GM04504 (cell line): ENCODE data around the gene U2SURP.
A peak's percentile ranks its signal among the peaks of the same experiment; 100 is the strongest.
"Not testable (repeated sequence)": the region's sequence is repeated elsewhere in the genome, so short reads cannot be mapped to it uniquely, and the experiment has no call there.

Source experiments
- DNase-seq: peaks from one replicate; pipeline ENCODE4 v3.0.0-alpha.2; 2012; ENCODE audit warnings: low read depth

U2SURP gene

DNA sequence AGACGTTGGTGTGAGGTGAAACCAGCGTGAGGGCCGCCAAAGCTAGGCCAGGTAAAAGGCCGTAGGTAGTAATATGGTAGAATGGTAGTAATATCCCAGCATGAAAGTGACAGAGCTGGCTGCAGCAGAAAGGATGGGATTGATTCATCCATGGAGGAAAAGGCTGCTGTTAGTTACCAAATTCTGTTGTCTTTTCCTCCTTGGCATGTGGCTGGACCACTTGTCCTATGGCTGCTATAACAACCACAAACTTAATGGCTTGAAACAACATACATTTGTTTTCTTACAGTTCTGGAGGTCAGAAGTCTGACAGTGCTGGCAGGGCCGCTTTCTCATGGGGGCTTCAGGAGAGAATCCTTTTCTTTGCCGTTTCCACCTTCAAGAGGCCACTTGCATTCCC, 70.4 kb downstream of the U2SURP start:
- no peak for DNase-seq

DNA sequence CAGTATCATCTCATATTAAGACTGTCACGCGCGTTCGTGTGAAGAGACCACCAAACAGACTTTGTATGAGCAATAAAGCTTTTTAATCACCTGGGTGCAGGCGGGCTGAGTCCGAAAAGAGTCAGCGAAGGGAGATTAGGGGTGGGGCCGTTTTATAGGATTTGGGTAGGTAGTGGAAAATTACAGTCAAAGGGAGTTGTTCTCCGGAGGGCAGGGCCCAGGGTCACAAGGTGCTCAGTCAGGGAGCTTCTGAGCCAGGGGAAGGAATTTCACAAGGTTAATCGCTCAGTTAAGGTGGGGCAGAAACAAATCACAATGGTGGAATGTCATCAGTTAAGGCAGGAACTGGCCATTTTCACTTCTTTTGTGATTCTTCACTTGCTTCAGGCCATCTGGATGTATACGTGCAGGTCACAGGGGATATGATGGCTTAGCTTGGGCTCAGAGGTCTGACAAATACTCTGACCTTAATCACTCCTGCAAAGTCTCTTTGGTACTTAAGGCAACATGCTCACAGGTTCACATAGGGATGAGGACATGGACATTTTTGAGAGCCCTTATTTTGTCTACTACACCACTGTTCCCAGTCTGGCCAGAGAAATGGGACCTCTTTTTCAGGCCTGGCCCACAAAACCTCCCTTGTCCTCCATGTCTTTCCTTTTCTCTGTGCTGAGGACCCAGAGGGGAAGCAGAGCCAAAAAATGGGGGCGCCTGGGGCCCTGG, 71.1 kb downstream of the U2SURP start:
- not testable (repeated sequence) for DNase-seq

DNA sequence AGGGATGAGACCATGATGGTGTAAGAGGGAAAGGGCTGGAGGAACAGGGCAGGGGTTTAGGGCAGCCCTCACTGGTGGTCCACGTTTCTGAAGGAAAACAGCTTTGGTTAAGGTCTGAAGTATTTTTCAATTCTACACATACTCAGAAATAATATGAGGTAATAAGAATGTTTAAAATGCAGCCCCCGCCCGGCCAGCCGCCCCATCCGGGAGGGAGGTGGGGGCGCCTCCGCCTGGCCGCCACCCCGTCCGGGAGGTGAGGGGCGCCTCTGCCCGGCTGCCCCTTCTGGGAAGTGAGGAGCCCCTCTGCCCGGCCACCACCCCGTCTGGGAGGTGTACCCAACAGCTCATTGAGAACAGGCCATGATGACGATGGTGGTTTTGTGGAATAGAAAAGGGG, 72.2 kb downstream of the U2SURP start:
- DNase-seq = not testable (repeated sequence)

DNA sequence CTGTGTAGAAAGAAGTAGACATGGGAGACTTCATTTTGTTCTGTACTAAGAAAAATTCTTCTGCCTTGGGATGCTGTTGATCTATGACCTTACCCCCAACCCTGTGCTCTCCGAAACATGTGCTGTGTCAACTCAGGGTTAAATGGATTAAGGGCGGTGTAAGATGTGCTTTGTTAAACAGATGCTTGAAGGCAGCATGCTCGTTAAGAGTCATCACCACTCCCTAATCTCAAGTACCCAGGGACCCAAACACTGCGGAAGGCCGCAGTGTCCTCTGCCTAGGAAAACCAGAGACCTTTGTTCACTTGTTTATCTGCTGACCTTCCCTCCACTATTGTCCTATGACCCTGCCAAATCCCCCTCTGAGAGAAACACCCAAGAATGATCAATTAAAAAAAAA, 72.6 kb downstream of the U2SURP start:
- not testable (repeated sequence) for DNase-seq

DNA sequence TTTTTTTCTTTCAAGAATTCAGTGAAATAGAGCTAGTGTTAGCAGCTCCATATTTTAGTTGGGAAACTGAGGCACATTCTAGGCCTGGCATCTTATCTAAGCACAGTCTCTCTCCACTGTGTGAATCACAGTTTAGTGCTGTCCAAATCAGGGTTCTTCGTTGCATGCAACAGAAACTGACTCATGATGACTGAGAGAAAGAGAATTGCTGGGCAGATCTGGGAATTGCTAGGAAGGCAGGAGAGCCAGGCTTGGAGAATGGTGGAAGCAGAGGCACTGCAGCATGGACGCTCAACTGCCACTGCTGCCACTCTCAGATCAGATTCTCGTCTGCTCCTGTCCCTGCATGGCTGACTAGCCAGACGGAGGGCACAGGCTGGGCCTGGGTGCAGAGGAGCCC, 77.5 kb downstream of the U2SURP start:
- peak; percentile 40 for DNase-seq

DNA sequence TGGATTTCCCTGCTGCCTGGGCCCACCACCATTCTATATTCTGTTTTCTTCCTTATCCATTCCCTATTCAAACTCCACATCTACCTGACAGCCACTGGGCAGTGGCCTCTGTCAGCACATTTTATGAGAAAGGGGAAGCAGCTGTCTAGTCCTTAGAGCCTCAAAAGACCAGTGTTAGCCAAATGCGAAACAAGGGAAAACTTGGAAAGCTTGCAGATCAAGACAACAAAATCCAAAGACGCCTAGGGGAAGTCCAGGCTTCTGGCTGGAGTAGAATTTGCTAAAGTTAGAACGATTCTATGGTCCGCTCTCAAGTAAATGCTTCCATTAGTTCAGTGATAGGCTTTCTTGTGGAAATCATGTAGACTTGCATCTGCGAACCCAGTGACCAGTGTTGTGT, 78.8 kb downstream of the U2SURP start:
- no peak for DNase-seq

DNA sequence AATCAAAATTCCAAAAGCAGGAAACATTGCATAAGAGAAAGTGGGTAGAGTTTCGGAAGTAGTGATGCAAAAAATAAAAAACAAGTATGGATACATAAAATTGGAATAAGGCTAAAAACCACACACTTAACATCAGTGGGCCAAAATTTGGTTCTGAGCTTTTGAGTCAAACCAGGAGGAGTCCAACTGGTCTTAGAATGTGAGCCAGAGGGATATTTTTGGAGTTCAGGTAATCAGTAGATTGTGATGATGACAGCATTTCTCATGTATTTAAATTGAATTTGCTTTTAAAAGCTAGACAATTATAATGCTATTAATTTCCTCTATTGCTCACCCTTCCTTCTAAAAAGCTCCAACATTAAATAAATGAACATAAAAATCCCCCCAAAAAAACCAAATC, 80.0 kb downstream of the U2SURP start:
- no peak for DNase-seq

DNA sequence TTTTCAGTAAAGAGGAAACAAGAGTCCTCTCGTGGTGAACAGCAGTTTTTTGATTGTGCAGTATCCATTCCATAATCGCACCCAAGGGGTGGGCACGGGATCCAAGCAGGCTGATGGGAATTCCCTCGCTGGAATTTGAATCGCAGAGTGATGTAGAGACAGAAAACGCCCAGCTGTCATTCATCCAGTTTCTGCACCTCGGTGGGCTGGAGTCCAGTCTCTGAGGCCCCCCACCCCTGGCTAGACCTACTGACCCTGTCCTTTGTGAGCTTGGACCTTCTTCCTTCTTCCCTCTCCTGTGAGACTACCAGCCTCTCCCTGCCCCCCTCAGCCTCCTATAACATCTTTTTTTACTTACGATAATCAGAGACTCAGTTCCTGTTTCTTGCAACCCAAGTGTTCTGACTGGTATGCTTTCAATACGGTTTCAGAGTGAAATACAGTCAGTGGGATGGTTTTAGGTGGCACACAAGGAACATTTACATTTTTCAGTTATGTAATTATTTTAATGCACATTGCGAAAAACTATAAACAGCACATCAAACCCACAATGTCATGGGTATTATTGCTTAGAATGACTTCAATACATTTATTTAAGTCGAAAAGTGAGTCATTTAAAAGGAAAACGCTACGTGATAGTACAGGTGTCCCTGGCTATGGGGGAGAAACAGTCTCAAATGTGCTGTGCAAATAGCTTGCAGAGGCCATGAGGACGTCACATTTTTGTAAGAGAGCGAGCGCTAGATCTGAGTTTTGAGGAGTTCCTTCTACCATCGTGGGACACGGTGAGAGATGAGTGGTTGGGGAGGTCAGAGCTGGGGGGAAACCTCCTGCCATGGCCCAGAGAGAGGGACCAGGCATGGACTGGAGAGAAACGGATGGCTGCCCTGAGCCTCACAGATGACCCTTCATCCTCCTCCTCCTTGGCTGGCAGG, 80.7 kb downstream of the U2SURP start:
- DNase-seq = no peak

DNA sequence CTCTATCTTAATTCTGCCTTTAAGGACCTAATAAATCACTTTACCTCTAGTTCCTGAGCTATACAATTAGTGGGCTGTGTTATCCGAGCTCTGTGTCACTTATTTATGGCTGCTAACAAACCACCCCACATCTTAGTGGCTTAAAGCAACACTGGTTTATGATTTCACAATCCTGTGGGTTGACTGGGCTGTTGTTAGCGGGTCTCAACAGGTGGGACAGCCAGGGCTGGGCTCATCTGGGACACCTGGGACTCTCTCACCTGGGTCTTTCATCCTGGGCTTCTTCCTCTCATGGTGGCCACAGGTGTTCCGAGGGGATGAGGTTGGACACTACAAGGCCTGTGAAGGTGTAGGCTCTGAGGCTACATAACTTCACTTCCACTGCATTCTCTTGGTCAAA, 82.4 kb downstream of the U2SURP start:
- no peak for DNase-seq

DNA sequence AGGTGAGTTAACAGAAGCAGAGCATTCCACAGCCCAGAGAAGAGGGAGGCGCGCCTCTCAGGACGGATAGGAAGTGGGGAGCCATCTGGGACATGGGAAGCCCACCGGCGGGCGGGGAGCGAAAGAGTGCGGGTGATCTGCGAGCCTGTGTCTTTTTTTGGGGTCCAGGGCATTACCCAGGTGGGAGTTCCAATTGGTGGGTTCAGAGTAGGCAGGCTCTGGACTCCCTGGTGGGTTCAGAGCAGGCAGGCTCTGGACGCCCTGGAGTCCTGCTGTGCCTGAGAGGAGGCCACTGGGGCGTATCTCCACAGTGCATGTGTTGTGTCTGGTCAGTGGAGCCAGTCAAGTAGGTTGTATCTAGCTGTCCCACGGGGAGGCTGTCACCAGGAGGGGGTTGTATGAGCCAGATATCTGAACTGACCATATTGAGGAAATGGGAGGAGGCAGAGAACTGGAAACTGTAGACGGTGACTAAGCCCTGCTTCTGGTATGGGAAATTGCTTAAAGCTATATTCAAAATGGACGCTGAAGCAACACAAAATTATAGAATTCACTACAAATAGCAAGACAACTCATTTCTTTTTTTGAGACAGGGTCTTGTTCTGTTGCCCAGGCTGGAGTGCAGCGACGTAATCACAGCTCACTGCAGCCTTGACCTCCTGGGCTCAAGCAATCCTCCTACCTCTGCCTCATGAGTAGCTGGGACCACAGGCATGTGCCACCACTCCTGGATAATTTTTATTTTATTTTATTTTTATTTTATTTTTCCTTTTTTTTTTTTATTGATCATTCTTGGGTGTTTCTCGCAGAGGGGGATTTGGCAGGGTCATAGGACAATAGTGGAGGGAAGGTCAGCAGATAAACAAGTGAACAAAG, 83.7 kb downstream of the U2SURP start:
- DNase-seq = no peak

DNA sequence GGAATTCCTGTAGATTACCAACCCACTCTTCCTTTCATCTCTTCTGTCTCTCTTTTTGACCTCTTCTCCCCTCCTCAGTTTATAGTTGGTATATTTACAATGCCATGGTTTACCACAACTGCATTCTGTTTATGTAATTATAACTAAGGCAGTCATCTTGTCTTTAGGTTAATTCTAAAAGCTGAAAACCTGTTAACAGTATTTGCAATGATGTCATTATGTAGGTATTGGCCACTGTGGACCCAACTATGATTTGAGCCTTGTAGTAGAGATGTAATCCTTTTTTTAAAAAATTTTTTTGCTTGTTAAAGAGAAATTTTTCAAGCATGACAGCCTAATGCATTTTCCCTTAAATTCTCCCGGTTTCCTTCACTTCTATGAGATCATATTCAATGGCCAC, 87.5 kb downstream of the U2SURP start:
- DNase-seq = no peak

DNA sequence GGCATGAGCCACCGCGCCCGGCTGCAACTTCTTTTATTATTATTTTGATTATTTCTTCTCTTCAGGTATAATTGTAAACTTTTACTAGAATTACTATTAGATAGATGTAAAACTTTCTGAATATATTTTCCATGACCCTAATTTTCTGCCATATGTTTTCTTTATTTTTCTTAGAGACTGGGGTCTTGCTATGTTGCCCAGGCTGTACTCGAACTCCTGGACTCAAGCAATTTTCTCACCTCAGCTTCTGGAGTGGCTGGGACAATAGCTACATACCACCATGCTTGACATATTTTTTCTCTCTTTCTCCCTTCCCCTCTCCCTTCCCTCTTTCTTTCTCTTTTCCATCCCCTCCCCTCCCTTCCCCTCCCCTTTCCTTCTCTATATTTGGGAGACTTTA, 88.6 kb downstream of the U2SURP start:
- DNase-seq = no peak

DNA sequence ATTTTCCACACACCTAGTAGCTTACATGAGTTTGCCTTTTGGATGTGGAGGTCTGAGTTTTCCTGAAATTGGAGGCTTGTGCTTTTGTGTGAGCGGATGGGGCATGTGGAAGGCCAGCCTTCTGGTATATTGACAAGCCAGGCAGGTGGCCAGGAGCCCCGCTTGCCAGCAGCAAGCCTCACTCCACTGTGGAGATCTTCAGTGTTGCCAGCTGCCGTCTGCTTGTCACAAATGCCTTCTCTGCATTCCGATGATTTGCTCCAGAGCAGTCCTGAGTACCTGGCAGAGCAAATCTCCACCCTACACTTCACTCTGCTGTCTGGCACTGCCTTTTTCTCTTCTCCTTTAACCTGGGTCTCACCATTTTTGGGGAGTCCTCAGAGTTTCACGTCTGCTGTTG, 89.1 kb downstream of the U2SURP start:
- DNase-seq = no peak

DNA sequence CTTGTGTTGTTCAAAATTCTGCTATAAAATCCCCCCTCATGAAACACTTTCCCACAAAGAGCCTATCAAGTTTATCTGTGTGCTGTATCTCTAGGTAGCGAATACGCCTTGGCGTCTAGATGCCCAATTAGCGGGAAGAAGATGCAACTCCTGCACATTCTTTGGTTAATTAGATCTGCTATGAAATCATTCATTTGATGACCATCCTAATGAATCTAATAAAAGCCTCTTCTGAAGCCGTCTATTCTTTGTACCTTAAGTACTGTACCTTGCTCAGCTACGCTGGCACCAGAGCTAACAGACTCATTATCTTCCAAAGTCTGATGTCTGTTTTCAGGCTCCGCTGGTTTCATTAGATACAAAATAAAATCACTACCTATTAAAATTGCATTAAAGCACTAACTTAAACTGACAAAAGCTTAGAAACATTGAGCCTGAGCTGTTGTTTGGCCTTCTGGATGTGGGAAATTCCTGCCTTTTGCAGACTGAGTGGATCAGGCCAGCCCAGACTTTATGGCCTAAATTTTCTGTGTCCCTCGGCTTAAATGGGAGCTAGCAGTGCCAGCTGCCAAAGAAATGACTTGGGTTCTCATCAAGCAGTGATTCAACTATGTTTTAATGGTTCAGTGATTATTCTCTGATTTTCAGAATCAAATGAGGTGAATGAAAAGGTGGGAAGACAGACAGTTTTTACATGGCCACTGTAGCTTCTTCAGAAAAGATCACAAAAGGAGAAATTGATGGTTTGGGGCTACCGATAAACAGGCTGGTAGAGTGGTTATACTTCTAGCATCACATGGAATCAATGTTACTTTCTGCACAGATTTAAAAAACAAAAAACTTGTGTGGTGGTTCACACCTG, 89.8 kb downstream of the U2SURP start:
- no peak for DNase-seq

DNA sequence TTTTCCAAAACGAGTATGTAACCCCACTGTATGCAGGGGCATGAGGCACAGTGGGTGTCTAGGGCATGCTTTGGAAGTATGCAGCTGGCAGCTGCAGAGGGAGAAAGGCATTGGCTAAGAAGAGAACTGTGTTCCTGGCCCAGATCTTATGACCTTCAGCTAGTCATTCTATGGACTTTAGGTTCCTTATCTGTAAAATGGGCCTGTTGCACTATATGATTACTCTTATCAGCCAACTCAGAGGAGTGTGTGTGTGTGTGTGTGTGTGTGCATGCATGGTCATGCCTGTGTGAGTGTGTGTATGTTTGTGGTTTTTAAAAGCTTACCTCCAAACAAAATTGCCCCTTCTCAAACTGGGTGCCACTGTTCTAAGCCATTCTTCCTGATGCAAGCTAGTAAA, 90.8 kb downstream of the U2SURP start:
- DNase-seq = no peak

DNA sequence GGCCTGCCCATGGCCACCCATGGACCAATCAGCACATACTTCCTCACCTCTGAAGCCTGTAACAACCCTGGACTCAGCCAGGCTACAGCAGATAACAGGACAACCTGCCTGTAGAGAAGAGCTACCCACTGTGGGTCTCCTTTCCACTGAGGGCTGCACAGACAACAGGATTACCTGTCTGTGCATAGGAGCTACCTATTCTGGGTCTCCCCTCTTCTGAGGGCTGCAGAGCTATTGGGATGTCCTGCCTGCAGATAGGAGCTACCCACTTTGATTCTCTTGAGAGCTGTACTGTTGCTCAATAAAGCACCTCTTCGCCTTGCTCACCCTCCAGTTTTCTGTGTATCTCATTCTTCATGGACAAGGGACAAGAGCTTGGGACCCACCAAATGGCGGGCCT, 94.4 kb downstream of the U2SURP start:
- no peak for DNase-seq

DNA sequence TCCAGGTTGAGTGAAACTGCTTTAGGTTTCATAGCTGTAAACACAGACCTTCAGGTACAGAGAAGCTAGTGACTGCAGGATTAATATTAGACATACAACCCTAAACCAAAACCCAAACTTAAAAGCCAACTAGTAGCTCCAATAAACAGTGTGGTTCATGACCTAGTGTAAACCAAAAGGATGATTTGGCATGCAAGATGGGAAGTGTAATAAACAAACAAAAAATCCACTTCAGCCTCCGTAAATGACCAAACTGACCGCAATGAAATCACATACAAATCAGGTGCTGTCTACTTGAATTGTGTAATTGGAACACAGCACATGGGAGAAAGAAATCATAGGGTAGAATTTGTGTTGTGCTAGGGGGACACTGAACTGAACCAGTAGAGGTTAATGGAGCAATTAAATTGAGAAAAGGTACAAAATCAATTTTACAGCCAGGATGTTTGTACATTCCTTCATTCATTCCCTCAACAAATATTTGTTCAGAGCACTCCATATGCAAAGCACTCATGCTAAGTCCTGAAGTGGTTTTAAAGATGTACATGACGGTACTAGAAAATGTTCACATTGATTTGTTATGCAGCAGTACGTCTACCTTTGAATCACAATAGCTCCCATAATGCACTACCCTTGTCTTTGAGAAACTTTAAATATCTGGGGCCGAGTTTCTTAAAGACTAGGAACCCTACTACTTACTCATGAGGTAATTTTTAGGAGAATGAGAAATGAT, 96.8 kb downstream of the U2SURP start:
- DNase-seq = no peak

DNA sequence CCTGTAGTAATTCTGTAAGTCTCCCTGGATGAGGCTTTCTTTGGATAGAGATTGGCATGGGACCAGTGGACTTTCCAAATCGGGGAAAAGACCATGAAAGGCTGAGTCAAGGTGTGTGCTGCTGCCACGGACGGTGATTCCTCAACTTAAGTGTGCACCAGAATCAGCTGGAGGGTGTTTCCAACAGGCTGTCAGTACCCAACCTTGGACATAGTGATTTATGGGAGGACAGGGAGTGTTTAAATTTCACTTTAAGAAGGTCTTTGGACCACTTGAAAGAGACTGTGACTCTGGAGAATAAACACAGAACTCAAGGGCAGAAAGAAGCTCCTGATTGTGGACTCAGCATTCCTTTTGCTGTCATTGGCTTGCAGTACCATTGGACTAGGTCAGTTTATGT, 97.8 kb downstream of the U2SURP start:
- no peak for DNase-seq

DNA sequence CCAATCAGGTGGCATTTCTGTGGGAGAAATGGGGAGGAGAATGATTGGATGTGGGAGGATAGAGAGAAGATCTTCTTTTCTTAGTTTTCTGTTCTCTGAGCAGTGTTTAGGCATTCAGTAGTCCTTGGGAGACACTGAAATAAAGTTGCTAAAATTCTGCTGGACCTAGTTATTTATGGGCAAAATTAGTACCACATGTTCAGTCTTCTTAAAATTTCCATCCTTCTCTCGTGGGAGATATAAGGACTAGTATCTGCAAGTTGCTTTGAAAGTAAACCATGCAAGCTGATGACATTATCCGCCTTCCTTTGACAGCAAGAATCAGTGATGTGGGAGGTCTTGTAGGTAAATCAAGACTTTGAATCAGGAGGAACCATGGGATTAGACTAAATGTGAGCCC, 98.3 kb downstream of the U2SURP start:
- DNase-seq = no peak

DNA sequence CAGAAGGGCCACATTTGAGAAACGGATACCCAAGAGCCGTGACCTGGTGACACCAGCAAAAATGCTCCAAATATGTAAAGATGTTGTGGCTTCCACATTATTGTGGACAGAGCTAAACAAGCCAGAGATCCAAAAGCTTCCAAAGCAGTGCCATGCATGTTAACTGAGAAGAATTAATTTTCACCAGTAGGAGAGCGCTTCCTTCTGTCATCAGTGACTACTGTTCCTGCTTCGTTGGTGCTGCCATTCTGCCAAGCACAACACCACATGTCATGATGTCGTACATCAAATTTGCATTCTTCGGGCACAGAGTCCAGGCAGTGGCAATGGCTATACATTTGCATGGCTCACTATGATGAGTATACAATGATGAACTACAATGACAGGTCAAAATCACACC, 99.1 kb downstream of the U2SURP start:
- DNase-seq = no peak
